Measurements from ENCODE around the gene GPR4. TPM values are rescaled to one million over a fixed set of nuclear protein-coding genes. Genes with fewer than 3 reads are reported as not detected.

GPR4 gene
- total and polyA plus RNA-seq, 2 of the 8 experiments (the other 6 are each of a cell fraction or from before 2014, with no cell fraction given), result 0.19 to 0.39 TPM

GRCh38 chr19:45591004-45591637, 10.9 kb downstream of the GPR4 start (continued):
- TF ChIP-seq GABPA (IDR thresholded peaks at IDR 0.05; ENCODE audit: borderline replicate concordance, insufficient read depth, low read length), result peak; percentile 30; the same call in 1 of the 2 replicates
- TF ChIP-seq NANOG (IDR thresholded peaks at IDR 0.05; ENCODE audit: insufficient read depth, low read depth, low read length, poor library complexity, severe bottlenecking), result peak; percentile 29
- no peak for TF ChIP-seq SIRT6 (IDR thresholded peaks at IDR 0.05; ENCODE audit: low read length)
- TF ChIP-seq POU5F1 (IDR thresholded peaks at IDR 0.05; ENCODE audit: low read depth, low read length), result no peak
- TF ChIP-seq YY1 (IDR thresholded peaks at IDR 0.05; ENCODE audit: low read depth, low read length), result peak; percentile 61; the same call in 1 of the 2 replicates
- peak; percentile 97 for TF ChIP-seq E2F6 (IDR thresholded peaks at IDR 0.05)
- TF ChIP-seq RAD21 (IDR thresholded peaks at IDR 0.05 in 1 of 2, conservative IDR thresholded peaks at IDR 0.05 in 1 of 2; ENCODE audit: low read depth in 2 of 2, low read length in 2 of 2), result peak; percentile 80 to 83
- no peak for TF ChIP-seq SP4 (IDR thresholded peaks at IDR 0.05; ENCODE audit: low read length)
- peak; percentile 47 for TF ChIP-seq EGR1 (IDR thresholded peaks at IDR 0.05; ENCODE audit: borderline replicate concordance, low read depth, low read length)
- TF ChIP-seq TBP (IDR thresholded peaks at IDR 0.05; ENCODE audit: low read depth, low read length), result peak; percentile 27; the same call in 1 of the 2 replicates
- peak in 1 of 2 experiments; percentile 53; a peak in 1 of 4 replicates for TF ChIP-seq SIN3A (conservative IDR thresholded peaks at IDR 0.05 in 1 of 2, IDR thresholded peaks at IDR 0.05 in 1 of 2; ENCODE audit: low read depth in 1 of 2, low read length in 2 of 2)
- no peak for TF ChIP-seq SAP30 (IDR thresholded peaks at IDR 0.05; ENCODE audit: insufficient read depth, insufficient replicate concordance, low read length)
- no peak for TF ChIP-seq SUZ12 (IDR thresholded peaks at IDR 0.05; ENCODE audit: low read length)
- peak; percentile 63 for TF ChIP-seq ASH2L (IDR thresholded peaks at IDR 0.05; ENCODE audit: low read length)
- TF ChIP-seq CTBP2 (IDR thresholded peaks at IDR 0.05; ENCODE audit: borderline replicate concordance, insufficient read depth, insufficient read length, low read length), result no peak
- TF ChIP-seq TEAD4 (IDR thresholded peaks at IDR 0.05; ENCODE audit: low read depth, low read length), result peak; percentile 72
